Astrocyte (in vitro differentiated cells and primary cell): ENCODE data around the gene C5AR1.
"Not testable (repeated sequence)": the region's sequence is repeated elsewhere in the genome, so short reads cannot be mapped to it uniquely, and the experiment has no call there.

Source experiments
- EZH2 ChIP-seq: IDR thresholded peaks from 2 replicates; pipeline ENCODE4 v1.6.1; 2012; ENCODE audit warnings: mild to moderate bottlenecking, low read length, inconsistent platforms; ENCODE audit not compliant: insufficient read depth
- TF ChIP-seq, protein P1 (sequence below): IDR thresholded peaks from 2 replicates; pipeline ENCODE4 v1.5.1; 2011; ENCODE audit warnings: low read depth, mild to moderate bottlenecking, inconsistent platforms, low read length, moderate library complexity; ENCODE audit not compliant: insufficient read depth

DNA sequence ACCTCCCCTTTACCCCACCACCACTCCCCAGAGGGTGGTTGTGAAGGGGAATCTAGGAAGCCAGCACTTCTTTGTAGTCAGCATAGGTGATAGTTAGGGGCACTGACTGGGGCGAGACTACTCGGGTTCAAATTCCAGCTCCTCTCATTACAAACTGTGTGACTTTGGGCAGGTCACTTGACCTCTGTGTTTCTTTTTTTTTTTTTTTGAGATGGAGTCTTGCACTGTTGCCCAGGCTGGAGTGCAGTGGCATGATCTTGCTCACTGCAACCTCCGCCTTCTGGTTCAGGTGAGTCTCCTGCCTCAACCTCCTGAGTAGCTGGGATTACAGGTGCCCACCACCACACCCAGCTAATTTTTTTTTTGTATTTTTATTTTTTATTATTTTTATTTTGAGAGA, 33.1 kb upstream of the C5AR1 start:
- TF ChIP-seq, protein P1, sequence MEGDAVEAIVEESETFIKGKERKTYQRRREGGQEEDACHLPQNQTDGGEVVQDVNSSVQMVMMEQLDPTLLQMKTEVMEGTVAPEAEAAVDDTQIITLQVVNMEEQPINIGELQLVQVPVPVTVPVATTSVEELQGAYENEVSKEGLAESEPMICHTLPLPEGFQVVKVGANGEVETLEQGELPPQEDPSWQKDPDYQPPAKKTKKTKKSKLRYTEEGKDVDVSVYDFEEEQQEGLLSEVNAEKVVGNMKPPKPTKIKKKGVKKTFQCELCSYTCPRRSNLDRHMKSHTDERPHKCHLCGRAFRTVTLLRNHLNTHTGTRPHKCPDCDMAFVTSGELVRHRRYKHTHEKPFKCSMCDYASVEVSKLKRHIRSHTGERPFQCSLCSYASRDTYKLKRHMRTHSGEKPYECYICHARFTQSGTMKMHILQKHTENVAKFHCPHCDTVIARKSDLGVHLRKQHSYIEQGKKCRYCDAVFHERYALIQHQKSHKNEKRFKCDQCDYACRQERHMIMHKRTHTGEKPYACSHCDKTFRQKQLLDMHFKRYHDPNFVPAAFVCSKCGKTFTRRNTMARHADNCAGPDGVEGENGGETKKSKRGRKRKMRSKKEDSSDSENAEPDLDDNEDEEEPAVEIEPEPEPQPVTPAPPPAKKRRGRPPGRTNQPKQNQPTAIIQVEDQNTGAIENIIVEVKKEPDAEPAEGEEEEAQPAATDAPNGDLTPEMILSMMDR: not testable (repeated sequence)
- TF ChIP-seq EZH2: not testable (repeated sequence)
